ENCODE data around the gene TALDO1. TPM values are rescaled to one million over a fixed set of nuclear protein-coding genes. Genes with fewer than 3 reads are reported as not detected.

The TALDO1 gene
- total and polyA plus RNA-seq, 3 experiments from 2014 or later: 184 to 246 (median 245) TPM

DNA sequence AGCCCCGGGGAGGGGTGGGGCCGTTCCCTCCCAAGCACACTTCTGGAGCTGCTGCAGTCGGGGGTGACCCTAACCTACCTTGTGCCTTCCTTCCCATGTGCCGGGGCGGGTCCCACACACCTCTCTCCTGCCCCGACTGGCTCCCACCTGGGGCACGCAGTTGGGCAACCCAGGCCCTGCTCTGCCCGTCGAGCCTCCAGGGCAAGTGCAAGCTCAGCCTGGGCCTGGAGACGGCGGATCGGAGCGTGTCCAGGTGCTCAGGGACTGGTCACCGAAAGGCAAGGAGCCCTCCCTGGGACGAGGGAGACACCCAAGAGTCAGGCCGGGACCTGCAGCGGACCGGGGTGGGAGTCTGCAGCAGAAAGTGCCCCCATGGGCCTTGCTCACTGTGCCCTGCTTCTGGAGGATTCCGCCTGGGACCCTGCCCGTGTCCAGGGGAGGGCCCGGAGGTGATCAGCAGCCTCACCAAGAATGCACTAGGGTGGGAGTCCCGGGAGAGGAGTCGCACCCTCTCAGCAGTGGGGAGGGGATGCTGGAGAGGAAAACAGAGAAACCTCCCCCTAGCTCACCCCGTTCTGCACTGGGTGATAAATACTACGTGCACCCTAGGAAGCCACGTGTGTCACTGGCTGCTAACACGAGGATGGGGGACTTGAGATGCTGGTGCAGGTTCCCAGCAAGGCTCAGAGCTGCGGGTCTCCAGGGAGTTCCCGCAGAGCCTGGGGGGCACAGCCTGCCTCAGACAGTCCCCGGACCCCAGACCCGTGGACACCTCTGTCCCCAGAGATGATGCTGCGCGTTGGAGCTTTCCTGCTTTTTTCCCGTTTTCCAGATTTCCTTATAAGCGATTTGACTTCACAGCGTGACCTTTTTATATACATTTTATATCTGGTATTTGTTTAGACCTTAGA lies 35.3 kb downstream of the TALDO1 start:
- peaks cover 8% of the 10 kb centered on the region for H3K4me1 ChIP-seq (ENCODE audit: insufficient read depth, low read length)
- CTCF ChIA-PET: no interaction called here

GRCh38 chr11:783581-784015 lies 36.3 kb downstream of the TALDO1 start:
- Histone ChIP-seq H3K9me3 (ENCODE audit: low read length) (no peaks in the 10 kb centered on the region), H3K27me3 (ENCODE audit: insufficient read depth, low read length, poor library complexity, severe bottlenecking) (no peaks in the 10 kb centered on the region), H3K36me3 (ENCODE audit: insufficient read depth, low read length) (no peaks in the 10 kb centered on the region), H3K4me3 (ENCODE audit: low read length) (no peak overlapping the region), H3K27ac (ENCODE audit: low read depth, low read length) (no peak overlapping the region), H3K4me1 (ENCODE audit: insufficient read depth, low read length) (peaks cover under 1% of the 10 kb centered on the region)
- Mint-ChIP-seq H3K36me3 (peaks cover 0 to 12% (median 0%) of the 10 kb centered on the region in 3 donors), H3K4me3 (no peak overlapping the region), H3K4me1 (peaks cover 0 to 23% (median 12%) of the 10 kb centered on the region in 3 donors), H3K27me3 (no peaks in the 10 kb centered on the region), H3K9me3 (no peaks in the 10 kb centered on the region), H3K27ac (peak overlapping the region in 2 of 8 donors; percentile 47 to 60)
- CTCF ChIA-PET: no interaction called here
- POLR2A ChIA-PET: no interaction called here
- no peak for DNase-seq

More for the DNA sequence above, 35.3 kb downstream of the TALDO1 start:
- H3K4me3 Mint-ChIP-seq: no peak overlapping the region
- Histone ChIP-seq H3K4me3 (ENCODE audit: low read length) (no peak overlapping the region), H3K36me3 (ENCODE audit: insufficient read depth, low read length) (no peaks in the 10 kb centered on the region), H3K27me3 (ENCODE audit: insufficient read depth, low read length, poor library complexity, severe bottlenecking) (no peaks in the 10 kb centered on the region), H3K9me3 (ENCODE audit: low read length) (no peaks in the 10 kb centered on the region), H3K27ac (ENCODE audit: low read depth, low read length) (no peak overlapping the region)
- H3K4me1 Mint-ChIP-seq: peaks cover 0 to 24% (median 10%) of the 10 kb centered on the region in 3 donors
- no peak overlapping the region for H3K27ac Mint-ChIP-seq
- POLR2A ChIA-PET: interaction anchor here (0.6 kb wide), 1 partner anchor 61 kb away, joined by 4 read pairs; no protein-coding TSS in a partner anchor
- no peaks in the 10 kb centered on the region for H3K27me3 Mint-ChIP-seq
- DNase-seq: no peak
- H3K9me3 Mint-ChIP-seq: no peaks in the 10 kb centered on the region
- peaks cover 0 to 12% (median 0%) of the 10 kb centered on the region in 3 donors for H3K36me3 Mint-ChIP-seq

- no peak overlapping the region for H3K4me3 Mint-ChIP-seq
- ChIA-PET CTCF (no interaction called here), POLR2A (interaction anchor here (0.6 kb wide), 1 partner anchor 9 kb away, joined by 3 read pairs; no protein-coding TSS in a partner anchor)
- Histone ChIP-seq H3K27me3 (ENCODE audit: insufficient read depth, low read length, poor library complexity, severe bottlenecking) (no peaks in the 10 kb centered on the region), H3K4me3 (ENCODE audit: low read length) (no peak overlapping the region), H3K27ac (ENCODE audit: low read depth, low read length) (no peak overlapping the region), H3K9me3 (ENCODE audit: low read length) (no peaks in the 10 kb centered on the region), H3K4me1 (ENCODE audit: insufficient read depth, low read length) (no peaks in the 10 kb centered on the region), H3K36me3 (ENCODE audit: insufficient read depth, low read length) (no peaks in the 10 kb centered on the region)
- peaks cover 0 to 14% (median 4%) of the 10 kb centered on the region in 3 donors for H3K4me1 Mint-ChIP-seq
- no peaks in the 10 kb centered on the region for H3K9me3 Mint-ChIP-seq
- H3K27ac Mint-ChIP-seq: no peak overlapping the region
- peaks cover 0 to 13% (median 0%) of the 10 kb centered on the region in 3 donors for H3K36me3 Mint-ChIP-seq
- no peak for DNase-seq
- H3K27me3 Mint-ChIP-seq: peaks cover 3% of the 10 kb centered on the region in 2 donors
Measured at GRCh38 chr11:786235-787083, 39.2 kb downstream of the TALDO1 start.

- no peak for DNase-seq
- no peaks in the 10 kb centered on the region for H3K9me3 ChIP-seq (ENCODE audit: low read length)
- H3K36me3 ChIP-seq (ENCODE audit: insufficient read depth, low read length): no peaks in the 10 kb centered on the region
- H3K27me3 ChIP-seq (ENCODE audit: insufficient read depth, low read length, poor library complexity, severe bottlenecking): no peaks in the 10 kb centered on the region
- POLR2A ChIA-PET: no interaction called here
- CTCF ChIA-PET: no interaction called here
- H3K27ac Mint-ChIP-seq: no peak overlapping the region
- peaks cover 0 to 16% (median 0%) of the 10 kb centered on the region in 3 donors for H3K36me3 Mint-ChIP-seq
- no peak overlapping the region for H3K4me3 ChIP-seq (ENCODE audit: low read length)
- H3K4me1 Mint-ChIP-seq: peaks cover 0 to 14% (median 4%) of the 10 kb centered on the region in 3 donors
- no peaks in the 10 kb centered on the region for H3K9me3 Mint-ChIP-seq
- H3K4me3 Mint-ChIP-seq: peak overlapping the region in 1 of 7 donors; percentile 66
- no peaks in the 10 kb centered on the region for H3K4me1 ChIP-seq (ENCODE audit: insufficient read depth, low read length)
- H3K27me3 Mint-ChIP-seq: peaks cover 3% of the 10 kb centered on the region in 2 donors
- no peak overlapping the region for H3K27ac ChIP-seq (ENCODE audit: low read depth, low read length)
Measured at GRCh38 chr11:787084-787675, 39.9 kb downstream of the TALDO1 start.

DNA sequence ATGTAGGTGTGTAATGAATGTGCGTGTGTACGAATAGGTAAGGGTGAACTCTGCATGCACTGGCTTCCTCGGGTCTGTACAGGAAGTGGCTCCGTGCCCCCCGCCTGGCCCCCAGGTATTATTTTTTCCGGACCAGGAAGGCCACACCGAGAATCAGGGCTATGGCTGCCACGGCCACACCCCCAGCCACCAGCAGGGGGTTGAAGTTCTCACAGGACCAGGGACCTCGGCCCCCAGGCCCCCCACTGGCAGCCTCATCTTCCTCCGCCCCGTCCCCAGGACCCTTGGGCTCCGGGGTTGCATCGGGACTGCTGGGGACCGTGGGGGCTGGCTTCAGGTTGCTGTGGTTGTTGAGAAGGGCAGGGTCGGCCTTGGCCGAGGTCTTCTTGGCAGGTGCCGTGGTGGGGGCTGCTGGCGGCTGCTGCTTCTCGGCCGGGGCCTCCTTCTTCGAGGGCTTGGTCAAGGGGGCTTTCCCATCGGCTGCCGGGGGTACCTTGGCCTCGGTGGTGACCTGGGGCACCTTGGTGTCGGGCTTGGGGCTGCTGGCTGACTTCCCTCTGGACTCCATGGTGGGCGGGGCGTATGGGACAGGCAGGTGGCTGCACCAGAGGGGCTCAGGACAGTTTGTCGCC lies 40.9 kb downstream of the TALDO1 start:
- Mint-ChIP-seq H3K27ac (no peak overlapping the region), H3K4me1 (peaks cover 0 to 14% (median 4%) of the 10 kb centered on the region in 3 donors), H3K9me3 (no peaks in the 10 kb centered on the region), H3K36me3 (peaks cover 0 to 17% (median 0%) of the 10 kb centered on the region in 3 donors), H3K4me3 (no peak overlapping the region), H3K27me3 (peaks cover 3% of the 10 kb centered on the region in 2 donors)
- ChIA-PET POLR2A (no interaction called here), CTCF (no interaction called here)
- no peak overlapping the region for H3K27ac ChIP-seq (ENCODE audit: low read depth, low read length)
- no peak overlapping the region for H3K4me3 ChIP-seq (ENCODE audit: low read length)
- no peak for DNase-seq
- H3K9me3 ChIP-seq (ENCODE audit: low read length): no peaks in the 10 kb centered on the region
- H3K27me3 ChIP-seq (ENCODE audit: insufficient read depth, low read length, poor library complexity, severe bottlenecking): no peaks in the 10 kb centered on the region
- H3K4me1 ChIP-seq (ENCODE audit: insufficient read depth, low read length): no peaks in the 10 kb centered on the region
- H3K36me3 ChIP-seq (ENCODE audit: insufficient read depth, low read length): no peaks in the 10 kb centered on the region

GRCh38 chr11:788953-789940 lies 42.0 kb downstream of the TALDO1 start:
- no peak for DNase-seq
- Histone ChIP-seq H3K36me3 (ENCODE audit: insufficient read depth, low read length) (peaks cover 4% of the 10 kb centered on the region), H3K27ac (ENCODE audit: low read depth, low read length) (no peak overlapping the region), H3K4me1 (ENCODE audit: insufficient read depth, low read length) (no peaks in the 10 kb centered on the region), H3K27me3 (ENCODE audit: insufficient read depth, low read length, poor library complexity, severe bottlenecking) (no peaks in the 10 kb centered on the region), H3K9me3 (ENCODE audit: low read length) (no peaks in the 10 kb centered on the region), H3K4me3 (ENCODE audit: low read length) (no peak overlapping the region)
- H3K4me1 Mint-ChIP-seq: peaks cover 0 to 18% (median 4%) of the 10 kb centered on the region in 3 donors
- ChIA-PET POLR2A (interaction anchor here (0.6 to 1.1 kb wide), 2 partner anchors 23 to 84 kb away, joined by 3 to 4 read pairs; no protein-coding TSS in a partner anchor), CTCF (no interaction called here)
- H3K27me3 Mint-ChIP-seq: peaks cover 3% of the 10 kb centered on the region in 2 donors
- H3K9me3 Mint-ChIP-seq: no peaks in the 10 kb centered on the region
- peaks cover 0 to 24% (median 0%) of the 10 kb centered on the region in 3 donors for H3K36me3 Mint-ChIP-seq
- no peak overlapping the region for H3K27ac Mint-ChIP-seq
- H3K4me3 Mint-ChIP-seq: peak overlapping the region in 1 of 7 donors; percentile 19
